C4-2B (cell line): ENCODE results near the gene ASB14.

ENCODE experiments used
- CTCF ChIP-seq: fragments of 450-650 bp; conservative IDR thresholded peaks from 2 replicates; pipeline ENCODE4 v1.5.1; 2017; ENCODE audit warnings: mild to moderate bottlenecking
- ZFX ChIP-seq: fragments of 450-650 bp; IDR thresholded peaks from 2 replicates; pipeline ENCODE4 v1.6.1; 2017

DNA sequence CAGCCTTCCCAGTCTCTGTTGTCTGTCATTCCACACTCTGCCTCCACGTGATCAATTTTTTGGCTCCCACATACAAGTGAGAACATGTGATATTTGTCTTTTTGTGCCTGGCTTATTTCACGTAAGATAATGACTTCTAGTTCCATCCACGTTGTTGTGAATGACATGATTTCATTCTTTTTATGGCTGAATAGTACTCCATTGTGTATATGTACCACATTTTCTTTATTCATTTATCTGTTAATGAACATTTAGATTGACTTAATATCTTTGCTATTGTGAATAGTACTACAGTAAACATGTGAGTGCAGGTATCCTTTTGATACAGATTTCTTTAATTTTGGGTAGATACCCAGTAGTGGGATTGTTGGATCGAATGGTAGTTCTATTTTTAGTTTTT lies 31.4 kb downstream of the ASB14 start:
- TF ChIP-seq CTCF (no peak), ZFX (no peak)
